Astrocyte (in vitro differentiated cells and primary cell): Measurements from ENCODE around the gene ARL6IP4. TPM values are rescaled to one million over a fixed set of nuclear protein-coding genes. Genes with fewer than 3 reads are reported as not detected.

Experiments used
- DNase-seq: peaks from one replicate; pipeline ENCODE4 v3.0.0-alpha.2; 2010; ENCODE audit warnings: low read depth
- FAIRE-seq: peaks from 2 replicates; lab custom pipeline; 2011; peaks lifted over from hg19 to GRCh38; lab: Jason Lieb, UNC
- H2AFZ ChIP-seq: 2 replicates; pipeline ENCODE4 v1.6.0; 2012; ENCODE audit warnings: low read depth, low read length, inconsistent platforms
- H3K27ac ChIP-seq: 2 replicates; pipeline ENCODE4 v1.5.1; 2011; ENCODE audit warnings: low read depth, low read length, inconsistent platforms
- H3K27me3 ChIP-seq: 2 replicates; pipeline ENCODE4 v1.6.0; 2011; ENCODE audit warnings: low read length, inconsistent platforms; ENCODE audit not compliant: insufficient read depth
- H3K36me3 ChIP-seq: 2 replicates; pipeline ENCODE4 v1.5.1; 2011; ENCODE audit warnings: low read length, inconsistent platforms; ENCODE audit not compliant: insufficient read depth
- H3K4me1 ChIP-seq: 2 replicates; pipeline ENCODE4 v1.5.1; 2011; ENCODE audit warnings: low read length, inconsistent platforms; ENCODE audit not compliant: insufficient read depth
- H3K4me2 ChIP-seq: 2 replicates; pipeline ENCODE4 v1.6.0; 2012; ENCODE audit warnings: low read length, inconsistent platforms
- H3K4me3 ChIP-seq: 2 replicates; pipeline ENCODE4 v1.5.1; 2011; ENCODE audit warnings: low read depth, mild to moderate bottlenecking, low read length, inconsistent platforms; ENCODE audit not compliant: insufficient read depth
- H3K79me2 ChIP-seq: 2 replicates; pipeline ENCODE4 v1.6.0; 2012; ENCODE audit warnings: mild to moderate bottlenecking, low read length, inconsistent platforms; ENCODE audit not compliant: insufficient read depth
- H3K9ac ChIP-seq: 2 replicates; pipeline ENCODE4 v1.6.0; 2012; ENCODE audit warnings: mild to moderate bottlenecking, low read length, inconsistent platforms
- H3K9me3 ChIP-seq: 2 replicates; pipeline ENCODE4 v1.5.1; 2012; ENCODE audit warnings: low read depth, mild to moderate bottlenecking, low read length, inconsistent platforms; ENCODE audit not compliant: insufficient read depth
- H4K20me1 ChIP-seq: 2 replicates; pipeline ENCODE4 v1.6.0; 2012; ENCODE audit warnings: low read length, inconsistent platforms; ENCODE audit not compliant: insufficient read depth
- H3K27ac Mint-ChIP-seq: one replicate; pipeline ENCODE4 v1.8.0; 2021; ENCODE audit warnings: mild to moderate bottlenecking, mixed read lengths; ENCODE audit not compliant: unreplicated experiment
- H3K27me3 Mint-ChIP-seq: one replicate; pipeline ENCODE4 v1.8.0; 2021; ENCODE audit warnings: low read depth, mixed read lengths; ENCODE audit not compliant: unreplicated experiment
- H3K36me3 Mint-ChIP-seq: one replicate; pipeline ENCODE4 v1.8.0; 2021; ENCODE audit warnings: low read depth, mixed read lengths; ENCODE audit not compliant: unreplicated experiment
- H3K4me1 Mint-ChIP-seq: one replicate; pipeline ENCODE4 v1.8.0; 2021; ENCODE audit warnings: low read depth, mixed read lengths; ENCODE audit not compliant: unreplicated experiment
- H3K4me3 Mint-ChIP-seq: one replicate; pipeline ENCODE4 v1.8.0; 2021; ENCODE audit warnings: mild to moderate bottlenecking, moderate library complexity, mixed read lengths; ENCODE audit not compliant: unreplicated experiment
- H3K9me3 Mint-ChIP-seq: one replicate; pipeline ENCODE4 v1.8.0; 2021; ENCODE audit warnings: mild to moderate bottlenecking, mixed read lengths; ENCODE audit not compliant: unreplicated experiment
- CTCF ChIP-seq: IDR thresholded peaks from 2 replicates; pipeline ENCODE4 v1.5.1; 2011; ENCODE audit warnings: low read depth, mild to moderate bottlenecking, inconsistent platforms, low read length, moderate library complexity; ENCODE audit not compliant: insufficient read depth
- EZH2 ChIP-seq: IDR thresholded peaks from 2 replicates; pipeline ENCODE4 v1.6.1; 2012; ENCODE audit warnings: mild to moderate bottlenecking, low read length, inconsistent platforms; ENCODE audit not compliant: insufficient read depth
- total RNA-seq: library from RNA; stranded (reverse); gene quantifications from 2 replicates; pipeline ENCODE4 v1.2.1, GENCODE V29; 2021

The ARL6IP4 gene
- total RNA-seq, 1 donor from 2014 or later = 122 TPM

GRCh38 chr12:122951979-122952892, 28.2 kb upstream of the ARL6IP4 start:
- Histone ChIP-seq H3K27ac (no peak overlapping the region), H3K4me3 (no peak overlapping the region), H3K36me3 (no peaks in the 10 kb centered on the region), H2AFZ (no peak overlapping the region), H3K4me2 (no peak overlapping the region), H4K20me1 (peaks cover 21% of the 10 kb centered on the region), H3K79me2 (no peaks in the 10 kb centered on the region), H3K27me3 (no peaks in the 10 kb centered on the region), H3K4me1 (peaks cover 12% of the 10 kb centered on the region), H3K9ac (no peak overlapping the region), H3K9me3 (no peaks in the 10 kb centered on the region)
- Mint-ChIP-seq H3K27me3 (no peaks in the 10 kb centered on the region), H3K27ac (no peak overlapping the region), H3K4me3 (no peak overlapping the region), H3K36me3 (no peaks in the 10 kb centered on the region), H3K4me1 (peaks cover 13% of the 10 kb centered on the region), H3K9me3 (no peaks in the 10 kb centered on the region)
- TF ChIP-seq CTCF (peak; percentile 78), EZH2 (no peak)
- FAIRE-seq (no peak), DNase-seq (peak; percentile 33)

- no peak overlapping the region for H3K4me3 ChIP-seq
- H3K27ac Mint-ChIP-seq = no peak overlapping the region
- H3K4me1 ChIP-seq = peaks cover 7% of the 10 kb centered on the region
- no peaks in the 10 kb centered on the region for H3K36me3 ChIP-seq
- H3K79me2 ChIP-seq = no peaks in the 10 kb centered on the region
- H3K9me3 ChIP-seq = no peaks in the 10 kb centered on the region
- FAIRE-seq (no peak), DNase-seq (no peak)
- H3K9me3 Mint-ChIP-seq = no peaks in the 10 kb centered on the region
- no peak overlapping the region for H3K4me3 Mint-ChIP-seq
- peaks cover 21% of the 10 kb centered on the region for H4K20me1 ChIP-seq
- H3K27me3 Mint-ChIP-seq = no peaks in the 10 kb centered on the region
- H3K4me2 ChIP-seq = no peak overlapping the region
- no peaks in the 10 kb centered on the region for H3K36me3 Mint-ChIP-seq
- H2AFZ ChIP-seq = no peak overlapping the region
- no peak overlapping the region for H3K27ac ChIP-seq
- no peak overlapping the region for H3K9ac ChIP-seq
- peaks cover 8% of the 10 kb centered on the region for H3K4me1 Mint-ChIP-seq
- no peak for TF ChIP-seq EZH2
- TF ChIP-seq CTCF = no peak
- H3K27me3 ChIP-seq = no peaks in the 10 kb centered on the region
Measured at GRCh38 chr12:122955156-122955555, 25.3 kb upstream of the ARL6IP4 start.

- H3K27me3 ChIP-seq = no peaks in the 10 kb centered on the region
- DNase-seq (no peak), FAIRE-seq (no peak)
- Mint-ChIP-seq H3K27ac (no peak overlapping the region), H3K36me3 (no peaks in the 10 kb centered on the region), H3K4me1 (peaks cover 8% of the 10 kb centered on the region), H3K9me3 (no peaks in the 10 kb centered on the region), H3K4me3 (no peak overlapping the region), H3K27me3 (no peaks in the 10 kb centered on the region)
- peaks cover 21% of the 10 kb centered on the region for H4K20me1 ChIP-seq
- H3K4me2 ChIP-seq = no peak overlapping the region
- no peaks in the 10 kb centered on the region for H3K9me3 ChIP-seq
- no peaks in the 10 kb centered on the region for H3K79me2 ChIP-seq
- H3K36me3 ChIP-seq = no peaks in the 10 kb centered on the region
- H3K27ac ChIP-seq = no peak overlapping the region
- H3K4me1 ChIP-seq = peaks cover 7% of the 10 kb centered on the region
- H3K4me3 ChIP-seq = no peak overlapping the region
- no peak for TF ChIP-seq EZH2
- no peak for TF ChIP-seq CTCF
- H3K9ac ChIP-seq = no peak overlapping the region
- H2AFZ ChIP-seq = no peak overlapping the region
Measured at GRCh38 chr12:122956035-122956434, 24.4 kb upstream of the ARL6IP4 start.
